GM12878 (cell line): ENCODE results near the gene TESK2.

Experiments used
- CHD2 ChIP-seq: IDR thresholded peaks from 2 replicates; pipeline ENCODE4 v1.6.1; 2011; ENCODE audit warnings: low read depth, low read length, improper control_type of control experiment, borderline replicate concordance
- CTCF ChIP-seq, 3 experiments: IDR thresholded peaks in 2 of 3; conservative IDR thresholded peaks in 1 of 3; 2 replicates each; pipeline ENCODE4 v1.5.1; 2011; ENCODE audit warnings: low read depth in 3 of 3, low read length in 3 of 3, mild to moderate bottlenecking in 3 of 3, control low read depth in 2 of 3, moderate library complexity in 2 of 3, inconsistent platforms in 1 of 3, mixed read lengths in 1 of 3; ENCODE audit not compliant: control insufficient read depth in 2 of 3, insufficient read depth in 1 of 3; ENCODE audit errors: extremely low read depth in 1 of 3
- EZH2 ChIP-seq: IDR thresholded peaks from 2 replicates; pipeline ENCODE4 v1.6.1; 2012; ENCODE audit warnings: low read depth, mild to moderate bottlenecking, control low read depth, inconsistent platforms, low read length, borderline replicate concordance; ENCODE audit not compliant: control insufficient read depth
- MXI1 ChIP-seq: fragments of 150-350 bp; IDR thresholded peaks from 2 replicates; pipeline ENCODE4 v1.6.1; 2011; ENCODE audit warnings: low read depth, mild to moderate bottlenecking, inconsistent platforms, low read length, improper control_type of control experiment
- POLR2A ChIP-seq: IDR thresholded peaks from 2 replicates; pipeline ENCODE4 v1.6.1; 2011; ENCODE audit warnings: low read depth, mild to moderate bottlenecking, low read length
- TCF12 ChIP-seq: IDR thresholded peaks from 2 replicates; pipeline ENCODE4 v1.6.1; 2011; ENCODE audit warnings: low read depth, mild to moderate bottlenecking, low read length
- ZNF384 ChIP-seq: IDR thresholded peaks from 2 replicates; pipeline ENCODE4 v1.6.1; 2012; ENCODE audit warnings: low read depth, mild to moderate bottlenecking, low read length, improper control_type of control experiment, borderline replicate concordance
- TF ChIP-seq, protein P1 (sequence below): fragments of 450-650 bp; IDR thresholded peaks from 2 replicates; pipeline ENCODE4 v1.6.1; 2017; ENCODE audit warnings: mild to moderate bottlenecking, low read depth, inconsistent platforms; ENCODE audit not compliant: poor library complexity, severe bottlenecking
- TF ChIP-seq, protein P2 (sequence below): IDR thresholded peaks from 2 replicates; pipeline ENCODE4 v1.6.1; 2012; ENCODE audit warnings: mild to moderate bottlenecking, low read depth, low read length

GRCh38 chr1:45508295-45509151 is 17.6 kb upstream of the TESK2 start:
- no peak for TF ChIP-seq CHD2
- TF ChIP-seq, protein P1, sequence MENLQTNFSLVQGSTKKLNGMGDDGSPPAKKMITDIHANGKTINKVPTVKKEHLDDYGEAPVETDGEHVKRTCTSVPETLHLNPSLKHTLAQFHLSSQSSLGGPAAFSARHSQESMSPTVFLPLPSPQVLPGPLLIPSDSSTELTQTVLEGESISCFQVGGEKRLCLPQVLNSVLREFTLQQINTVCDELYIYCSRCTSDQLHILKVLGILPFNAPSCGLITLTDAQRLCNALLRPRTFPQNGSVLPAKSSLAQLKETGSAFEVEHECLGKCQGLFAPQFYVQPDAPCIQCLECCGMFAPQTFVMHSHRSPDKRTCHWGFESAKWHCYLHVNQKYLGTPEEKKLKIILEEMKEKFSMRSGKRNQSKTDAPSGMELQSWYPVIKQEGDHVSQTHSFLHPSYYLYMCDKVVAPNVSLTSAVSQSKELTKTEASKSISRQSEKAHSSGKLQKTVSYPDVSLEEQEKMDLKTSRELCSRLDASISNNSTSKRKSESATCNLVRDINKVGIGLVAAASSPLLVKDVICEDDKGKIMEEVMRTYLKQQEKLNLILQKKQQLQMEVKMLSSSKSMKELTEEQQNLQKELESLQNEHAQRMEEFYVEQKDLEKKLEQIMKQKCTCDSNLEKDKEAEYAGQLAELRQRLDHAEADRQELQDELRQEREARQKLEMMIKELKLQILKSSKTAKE = no peak
- no peak for TF ChIP-seq ZNF384
- 0 out of 6 replicates have a peak, but pooled peaks of 1 of the 3 experiments have one; percentile 26 for TF ChIP-seq CTCF (IDR thresholded peaks at IDR 0.05 in 2 of 3, conservative IDR thresholded peaks at IDR 0.05 in 1 of 3; ENCODE audit: control insufficient read depth in 2 of 3, extremely low read depth in 1 of 3, insufficient read depth in 1 of 3, low read depth in 3 of 3, low read length in 3 of 3)
- TF ChIP-seq, protein P2, sequence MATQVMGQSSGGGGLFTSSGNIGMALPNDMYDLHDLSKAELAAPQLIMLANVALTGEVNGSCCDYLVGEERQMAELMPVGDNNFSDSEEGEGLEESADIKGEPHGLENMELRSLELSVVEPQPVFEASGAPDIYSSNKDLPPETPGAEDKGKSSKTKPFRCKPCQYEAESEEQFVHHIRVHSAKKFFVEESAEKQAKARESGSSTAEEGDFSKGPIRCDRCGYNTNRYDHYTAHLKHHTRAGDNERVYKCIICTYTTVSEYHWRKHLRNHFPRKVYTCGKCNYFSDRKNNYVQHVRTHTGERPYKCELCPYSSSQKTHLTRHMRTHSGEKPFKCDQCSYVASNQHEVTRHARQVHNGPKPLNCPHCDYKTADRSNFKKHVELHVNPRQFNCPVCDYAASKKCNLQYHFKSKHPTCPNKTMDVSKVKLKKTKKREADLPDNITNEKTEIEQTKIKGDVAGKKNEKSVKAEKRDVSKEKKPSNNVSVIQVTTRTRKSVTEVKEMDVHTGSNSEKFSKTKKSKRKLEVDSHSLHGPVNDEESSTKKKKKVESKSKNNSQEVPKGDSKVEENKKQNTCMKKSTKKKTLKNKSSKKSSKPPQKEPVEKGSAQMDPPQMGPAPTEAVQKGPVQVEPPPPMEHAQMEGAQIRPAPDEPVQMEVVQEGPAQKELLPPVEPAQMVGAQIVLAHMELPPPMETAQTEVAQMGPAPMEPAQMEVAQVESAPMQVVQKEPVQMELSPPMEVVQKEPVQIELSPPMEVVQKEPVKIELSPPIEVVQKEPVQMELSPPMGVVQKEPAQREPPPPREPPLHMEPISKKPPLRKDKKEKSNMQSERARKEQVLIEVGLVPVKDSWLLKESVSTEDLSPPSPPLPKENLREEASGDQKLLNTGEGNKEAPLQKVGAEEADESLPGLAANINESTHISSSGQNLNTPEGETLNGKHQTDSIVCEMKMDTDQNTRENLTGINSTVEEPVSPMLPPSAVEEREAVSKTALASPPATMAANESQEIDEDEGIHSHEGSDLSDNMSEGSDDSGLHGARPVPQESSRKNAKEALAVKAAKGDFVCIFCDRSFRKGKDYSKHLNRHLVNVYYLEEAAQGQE = no peak
- TF ChIP-seq EZH2 = no peak
- peak; percentile 66 for TF ChIP-seq POLR2A
- no peak for TF ChIP-seq TCF12
- TF ChIP-seq MXI1 = no peak
